ENCODE data around the gene MCC.

Gene MCC

DNA sequence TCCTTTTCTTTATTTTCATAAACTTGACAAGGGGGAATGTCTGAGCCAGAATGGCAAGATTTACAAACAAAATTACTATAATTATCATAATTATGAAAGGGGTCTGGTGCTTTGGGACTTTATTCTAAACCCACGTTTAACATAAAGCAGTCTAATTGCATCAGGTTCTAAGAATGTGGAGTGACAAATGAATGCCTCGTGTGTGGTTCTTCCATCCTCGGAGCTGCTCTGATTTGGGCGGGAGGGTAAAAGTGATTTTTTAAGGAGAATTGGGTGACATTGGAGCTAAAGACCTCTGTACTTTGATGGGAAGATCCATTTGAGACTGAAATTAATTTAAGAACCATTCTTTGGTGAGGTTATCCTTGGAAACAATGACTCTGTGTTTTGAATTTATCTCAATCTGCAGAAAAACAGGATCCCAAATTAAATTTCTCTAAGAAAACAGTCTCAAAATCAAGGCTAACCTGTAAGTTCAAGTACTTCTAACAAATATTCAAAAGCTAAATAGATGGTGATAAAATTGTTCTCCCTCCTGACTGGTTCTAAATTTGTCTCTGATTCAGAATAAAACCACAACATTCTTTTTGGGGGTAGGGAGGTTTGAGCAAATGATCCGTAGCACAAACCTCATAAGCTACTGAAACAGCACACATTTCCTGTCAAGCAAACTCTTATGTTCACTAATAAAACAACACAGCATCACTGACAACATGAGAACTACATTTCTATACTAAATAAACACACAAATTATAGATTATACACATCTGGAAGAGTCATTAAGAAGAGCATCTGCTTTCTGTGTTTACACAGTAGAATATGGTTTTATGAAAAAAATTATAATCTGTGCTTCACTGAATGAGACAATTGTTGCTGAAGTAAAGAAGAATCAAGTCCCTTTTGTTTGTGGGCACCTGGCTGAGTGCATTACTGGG is 426.1 kb downstream of the MCC start:
- TF ChIP-seq, protein P1, sequence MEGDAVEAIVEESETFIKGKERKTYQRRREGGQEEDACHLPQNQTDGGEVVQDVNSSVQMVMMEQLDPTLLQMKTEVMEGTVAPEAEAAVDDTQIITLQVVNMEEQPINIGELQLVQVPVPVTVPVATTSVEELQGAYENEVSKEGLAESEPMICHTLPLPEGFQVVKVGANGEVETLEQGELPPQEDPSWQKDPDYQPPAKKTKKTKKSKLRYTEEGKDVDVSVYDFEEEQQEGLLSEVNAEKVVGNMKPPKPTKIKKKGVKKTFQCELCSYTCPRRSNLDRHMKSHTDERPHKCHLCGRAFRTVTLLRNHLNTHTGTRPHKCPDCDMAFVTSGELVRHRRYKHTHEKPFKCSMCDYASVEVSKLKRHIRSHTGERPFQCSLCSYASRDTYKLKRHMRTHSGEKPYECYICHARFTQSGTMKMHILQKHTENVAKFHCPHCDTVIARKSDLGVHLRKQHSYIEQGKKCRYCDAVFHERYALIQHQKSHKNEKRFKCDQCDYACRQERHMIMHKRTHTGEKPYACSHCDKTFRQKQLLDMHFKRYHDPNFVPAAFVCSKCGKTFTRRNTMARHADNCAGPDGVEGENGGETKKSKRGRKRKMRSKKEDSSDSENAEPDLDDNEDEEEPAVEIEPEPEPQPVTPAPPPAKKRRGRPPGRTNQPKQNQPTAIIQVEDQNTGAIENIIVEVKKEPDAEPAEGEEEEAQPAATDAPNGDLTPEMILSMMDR (IDR thresholded peaks at IDR 0.05; ENCODE audit: low read depth, low read length, missing control alignments), result no peak
- H3K4me3 ChIP-seq (ENCODE audit: low read depth, low read length), result no peak overlapping the region
- no peak for DNase-seq (ENCODE audit: low read depth)

DNA sequence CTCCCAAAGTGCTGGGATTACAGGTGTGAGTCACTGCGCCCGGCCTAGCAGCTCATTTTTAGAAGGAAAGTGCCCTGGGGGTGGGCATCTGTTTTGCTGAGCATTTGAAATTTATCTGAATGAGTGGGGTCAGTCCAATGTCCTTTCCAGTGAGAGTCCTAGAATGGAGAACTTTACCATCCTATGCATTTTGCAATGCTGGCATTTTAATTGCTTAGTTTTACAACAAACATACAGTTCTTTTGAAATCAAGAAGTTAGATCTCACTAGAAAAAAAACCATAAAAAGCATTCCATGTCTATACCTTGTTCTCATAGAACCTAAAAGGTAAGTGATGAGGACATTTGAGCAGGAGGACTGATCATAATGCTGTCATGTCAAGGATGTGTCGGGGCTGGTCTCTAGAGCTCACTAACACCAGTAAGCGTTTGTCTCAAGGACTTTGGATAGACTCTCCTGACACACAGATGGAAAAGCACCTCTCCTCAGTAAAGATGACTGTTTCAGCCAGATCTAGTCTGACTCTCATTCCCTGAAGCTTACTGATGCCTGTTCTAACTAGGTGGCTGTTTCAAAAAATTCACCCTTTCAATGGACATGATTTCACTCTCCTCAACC is 427.7 kb downstream of the MCC start:
- no peak for DNase-seq (ENCODE audit: low read depth)
- H3K4me3 ChIP-seq (ENCODE audit: low read depth, low read length), result no peak overlapping the region
- TF ChIP-seq, protein P1 (IDR thresholded peaks at IDR 0.05; ENCODE audit: low read depth, low read length, missing control alignments), result no peak

DNA sequence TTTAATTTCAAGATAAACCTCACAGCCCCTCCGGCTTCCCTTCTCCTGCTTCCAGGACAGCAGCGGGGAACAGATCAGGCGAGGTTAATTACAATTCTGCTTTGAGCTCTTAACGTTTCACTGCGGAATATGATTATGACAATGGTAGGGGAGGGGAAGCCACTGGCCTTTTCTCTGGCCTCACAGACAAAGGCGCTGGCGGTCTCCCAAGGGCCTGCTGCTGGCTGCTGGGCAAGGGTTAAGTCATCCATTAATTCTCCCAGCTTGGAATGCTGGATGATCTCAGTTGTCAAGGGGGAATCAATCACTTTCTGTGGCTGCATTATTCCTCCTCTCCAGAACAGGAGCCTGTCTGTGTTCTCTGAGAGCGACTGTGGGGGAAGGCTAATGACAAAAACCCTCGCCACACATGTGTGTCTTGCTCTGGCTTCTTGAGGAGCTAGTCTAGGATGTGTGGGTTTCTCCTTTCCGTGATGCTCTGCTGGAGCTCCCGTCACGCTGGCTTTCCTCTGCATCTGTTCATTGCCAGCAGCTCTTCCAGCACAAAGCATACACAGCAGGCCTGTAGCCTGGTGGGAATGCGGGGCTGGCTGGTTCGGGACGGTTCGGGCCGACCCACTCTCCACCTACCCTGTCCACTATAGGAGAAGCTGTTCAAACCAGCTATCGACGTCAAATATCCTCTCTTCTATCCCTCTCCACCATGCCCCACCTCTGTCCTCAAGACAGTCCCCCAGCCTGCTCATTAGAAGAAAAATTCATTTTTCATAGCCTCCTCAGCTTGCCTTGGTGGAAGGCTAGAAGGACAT is 428.8 kb downstream of the MCC start:
- TF ChIP-seq, protein P1 (IDR thresholded peaks at IDR 0.05; ENCODE audit: low read depth, low read length, missing control alignments), result no peak
- no peak for DNase-seq (ENCODE audit: low read depth)
- no peak overlapping the region for H3K4me3 ChIP-seq (ENCODE audit: low read depth, low read length)

DNA sequence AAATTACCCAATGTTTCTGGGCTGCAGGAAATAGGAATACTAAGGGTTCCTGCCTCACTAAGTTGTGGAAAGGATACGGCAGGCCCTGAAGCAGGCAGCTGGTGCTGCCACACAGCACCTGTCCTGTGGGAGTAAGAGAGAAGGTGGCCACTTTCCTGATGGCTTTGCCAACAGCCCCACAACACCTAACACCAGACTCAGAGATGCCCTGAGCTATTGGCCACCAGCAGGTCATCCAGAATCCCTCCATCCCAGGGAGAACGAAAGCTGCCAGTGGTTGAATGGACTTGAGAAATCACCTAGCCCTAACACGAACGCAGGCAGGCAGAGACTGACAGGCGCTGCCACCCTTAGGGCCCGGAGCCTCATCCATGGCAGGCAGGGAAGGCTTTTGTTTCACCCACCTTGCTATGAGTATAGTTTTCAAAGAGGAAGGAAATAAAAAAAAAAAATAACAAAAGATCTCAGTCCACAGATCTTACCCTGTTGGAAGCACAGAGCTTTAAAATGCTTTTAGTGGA is 429.5 kb downstream of the MCC start:
- DNase-seq (ENCODE audit: low read depth), result no peak
- TF ChIP-seq, protein P1 (IDR thresholded peaks at IDR 0.05; ENCODE audit: low read depth, low read length, missing control alignments), result no peak
- no peak overlapping the region for H3K4me3 ChIP-seq (ENCODE audit: low read depth, low read length)

DNA sequence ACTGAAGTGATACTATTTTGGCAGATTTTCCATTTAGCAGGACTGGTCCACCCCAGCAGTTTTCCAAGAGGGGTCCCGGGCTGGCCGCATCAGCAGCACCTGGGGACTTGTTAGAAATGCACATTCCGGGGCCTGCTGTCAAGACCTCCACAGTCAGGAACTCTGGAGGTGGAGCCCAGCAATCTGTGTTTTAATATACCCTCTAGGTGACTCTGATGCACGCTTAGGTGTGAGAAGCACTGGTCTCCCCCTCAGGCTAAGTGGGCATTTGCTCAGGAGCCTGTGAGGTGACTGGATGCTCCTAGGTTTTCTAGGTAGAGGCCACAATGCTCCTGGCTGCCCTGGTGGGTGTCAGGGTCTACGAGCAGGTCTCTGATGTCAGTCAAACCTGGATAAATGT is 430.0 kb downstream of the MCC start:
- TF ChIP-seq, protein P1 (IDR thresholded peaks at IDR 0.05; ENCODE audit: low read depth, low read length, missing control alignments), result no peak
- no peak overlapping the region for H3K4me3 ChIP-seq (ENCODE audit: low read depth, low read length)
- DNase-seq (ENCODE audit: low read depth), result no peak

DNA sequence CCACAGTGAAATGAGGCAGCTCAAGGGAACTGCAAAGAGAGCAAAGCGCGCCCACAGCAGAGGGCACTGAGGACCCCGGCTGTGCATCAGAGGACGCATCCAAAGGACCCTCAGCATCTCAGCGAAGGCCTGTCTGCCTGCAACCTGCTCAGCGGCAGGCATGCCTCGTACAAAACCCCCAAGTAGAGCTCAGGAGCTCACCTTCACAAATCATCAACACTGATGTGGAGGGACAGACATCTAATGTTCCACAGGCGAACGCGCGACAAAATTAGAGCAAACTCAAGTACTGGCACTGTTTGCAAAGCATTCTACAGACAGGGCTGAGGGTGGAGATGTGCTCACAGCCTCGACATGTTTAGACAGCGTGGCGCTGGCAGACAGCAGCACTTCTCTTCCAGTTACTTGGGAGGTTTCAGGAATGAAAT is 430.7 kb downstream of the MCC start:
- TF ChIP-seq, protein P1 (IDR thresholded peaks at IDR 0.05; ENCODE audit: low read depth, low read length, missing control alignments), result no peak
- no peak overlapping the region for H3K4me3 ChIP-seq (ENCODE audit: low read depth, low read length)
- DNase-seq (ENCODE audit: low read depth), result no peak
